Measurements from ENCODE around the gene CDK2. TPM values are rescaled to one million over a fixed set of nuclear protein-coding genes. Genes with fewer than 3 reads are reported as not detected.
"Not testable (repeated sequence)": the region's sequence is repeated elsewhere in the genome, so short reads cannot be mapped to it uniquely, and the experiment has no call there.

The CDK2 gene
- polyA plus RNA-seq, 1 donor (not counting 4 experiments of a cell fraction or from before 2014, with no cell fraction given) = 49.3 TPM

GRCh38 chr12:55985341-55985740 lies 18.7 kb downstream of the CDK2 start:
- Histone ChIP-seq H3K36me3 (ENCODE audit: control insufficient read depth in 2 of 2, extremely low read depth in 1 of 2, insufficient read depth in 2 of 2, low read length in 2 of 2) (peaks cover 23 to 28% of the 10 kb centered on the region in 2 experiments), H3K9me1 (ENCODE audit: control insufficient read depth, extremely low read depth, insufficient read depth, low read length) (no peaks in the 10 kb centered on the region), H3K9ac (ENCODE audit: control insufficient read depth, extremely low read depth, insufficient read depth, low read length) (no peak overlapping the region), H3K79me2 (ENCODE audit: control insufficient read depth, insufficient read depth, low read length) (peaks cover 9% of the 10 kb centered on the region), H3K4me1 (ENCODE audit: control insufficient read depth, extremely low read depth, insufficient read depth, low read length) (no peaks in the 10 kb centered on the region), H3K27me3 (ENCODE audit: control insufficient read depth, extremely low read depth, insufficient read depth, low read length) (no peaks in the 10 kb centered on the region), H4K20me1 (ENCODE audit: control insufficient read depth, extremely low read depth, insufficient read depth, low read length) (no peaks in the 10 kb centered on the region), H3K27ac (ENCODE audit: control insufficient read depth, insufficient read depth, low read length) (no peak overlapping the region), H3K9me3 (ENCODE audit: control insufficient read depth, low read depth, low read length) (no peaks in the 10 kb centered on the region), H3K4me3 (ENCODE audit: control insufficient read depth in 2 of 3, extremely low read depth in 1 of 3, insufficient read depth in 2 of 3, low read depth in 1 of 3, low read length in 3 of 3) (no peak overlapping the region), H2AFZ (ENCODE audit: control insufficient read depth, low read length) (no peak overlapping the region), H3K4me2 (ENCODE audit: control insufficient read depth, extremely low read depth, insufficient read depth, low read depth, low read length) (no peak overlapping the region)
- dilution Hi-C loops (cut with MboI; ENCODE audit: extremely low pct_ligation_motif_present, low sequenced_read_pairs) = no loop called here
- TF ChIP-seq EZH2 (IDR thresholded peaks at IDR 0.05; ENCODE audit: low read length) (no peak), CTCF (optimal IDR thresholded peaks at IDR 0.05 in 1 of 3, IDR thresholded peaks at IDR 0.05 in 1 of 3, conservative IDR thresholded peaks at IDR 0.05 in 1 of 3; ENCODE audit: extremely low read depth in 1 of 3, insufficient read depth in 2 of 3, low read length in 3 of 3) (no peak)
- DNase-seq (ENCODE audit: low read depth, low spot score) = no peak
- no peak for FAIRE-seq

- H3K4me3 ChIP-seq (ENCODE audit: control insufficient read depth in 2 of 3, extremely low read depth in 1 of 3, insufficient read depth in 2 of 3, low read depth in 1 of 3, low read length in 3 of 3); H3K4me1 ChIP-seq (ENCODE audit: control insufficient read depth, extremely low read depth, insufficient read depth, low read length); H3K27me3 ChIP-seq (ENCODE audit: control insufficient read depth, extremely low read depth, insufficient read depth, low read length); H3K27ac ChIP-seq (ENCODE audit: control insufficient read depth, insufficient read depth, low read length); H3K4me2 ChIP-seq (ENCODE audit: control insufficient read depth, extremely low read depth, insufficient read depth, low read depth, low read length); dilution Hi-C loops (cut with MboI; ENCODE audit: extremely low pct_ligation_motif_present, low sequenced_read_pairs); FAIRE-seq; H4K20me1 ChIP-seq (ENCODE audit: control insufficient read depth, extremely low read depth, insufficient read depth, low read length); H3K9ac ChIP-seq (ENCODE audit: control insufficient read depth, extremely low read depth, insufficient read depth, low read length); H3K9me1 ChIP-seq (ENCODE audit: control insufficient read depth, extremely low read depth, insufficient read depth, low read length); DNase-seq (ENCODE audit: low read depth, low spot score); H2AFZ ChIP-seq (ENCODE audit: control insufficient read depth, low read length); H3K9me3 ChIP-seq (ENCODE audit: control insufficient read depth, low read depth, low read length); H3K79me2 ChIP-seq (ENCODE audit: control insufficient read depth, insufficient read depth, low read length): not testable (repeated sequence)
- H3K36me3 ChIP-seq (ENCODE audit: control insufficient read depth in 2 of 2, extremely low read depth in 1 of 2, insufficient read depth in 2 of 2, low read length in 2 of 2) = peaks cover 30 to 34% of the 10 kb centered on the region in 2 experiments
Measured at GRCh38 chr12:55985976-55986375, 19.3 kb downstream of the CDK2 start.

DNA sequence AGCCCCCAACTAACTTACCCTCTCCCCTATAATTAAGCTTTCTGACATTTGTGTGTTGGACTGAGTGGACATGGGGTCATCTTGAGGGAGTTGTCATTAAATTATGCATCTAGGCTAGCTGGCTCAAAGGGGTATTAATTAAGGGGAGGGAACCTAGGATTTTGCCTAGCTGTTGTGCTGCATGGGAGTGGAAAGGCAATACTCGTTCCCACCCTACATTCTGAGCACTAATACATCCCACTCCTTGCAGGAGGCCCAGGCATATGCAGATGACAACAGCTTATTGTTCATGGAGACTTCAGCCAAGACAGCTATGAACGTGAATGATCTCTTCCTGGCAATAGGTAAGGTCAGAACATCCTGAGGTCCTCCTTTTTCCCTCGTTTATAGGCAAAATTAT lies 24.5 kb downstream of the CDK2 start:
- no peak overlapping the region for H3K4me2 ChIP-seq (ENCODE audit: control insufficient read depth, extremely low read depth, insufficient read depth, low read depth, low read length)
- H3K27ac ChIP-seq (ENCODE audit: control insufficient read depth, insufficient read depth, low read length) = no peak overlapping the region
- no peaks in the 10 kb centered on the region for H3K4me1 ChIP-seq (ENCODE audit: control insufficient read depth, extremely low read depth, insufficient read depth, low read length)
- no peak for TF ChIP-seq EZH2 (IDR thresholded peaks at IDR 0.05; ENCODE audit: low read length)
- TF ChIP-seq CTCF (optimal IDR thresholded peaks at IDR 0.05 in 1 of 3, IDR thresholded peaks at IDR 0.05 in 1 of 3, conservative IDR thresholded peaks at IDR 0.05 in 1 of 3; ENCODE audit: extremely low read depth in 1 of 3, insufficient read depth in 2 of 3, low read length in 3 of 3) = no peak
- peaks cover 41 to 42% of the 10 kb centered on the region in 2 experiments for H3K36me3 ChIP-seq (ENCODE audit: control insufficient read depth in 2 of 2, extremely low read depth in 1 of 2, insufficient read depth in 2 of 2, low read length in 2 of 2)
- H3K79me2 ChIP-seq (ENCODE audit: control insufficient read depth, insufficient read depth, low read length) = no peaks in the 10 kb centered on the region
- no peaks in the 10 kb centered on the region for H4K20me1 ChIP-seq (ENCODE audit: control insufficient read depth, extremely low read depth, insufficient read depth, low read length)
- no peaks in the 10 kb centered on the region for H3K27me3 ChIP-seq (ENCODE audit: control insufficient read depth, extremely low read depth, insufficient read depth, low read length)
- H3K9me1 ChIP-seq (ENCODE audit: control insufficient read depth, extremely low read depth, insufficient read depth, low read length) = no peaks in the 10 kb centered on the region
- no peak overlapping the region for H2AFZ ChIP-seq (ENCODE audit: control insufficient read depth, low read length)
- H3K9me3 ChIP-seq (ENCODE audit: control insufficient read depth, low read depth, low read length) = no peaks in the 10 kb centered on the region
- no peak overlapping the region for H3K9ac ChIP-seq (ENCODE audit: control insufficient read depth, extremely low read depth, insufficient read depth, low read length)
- H3K4me3 ChIP-seq (ENCODE audit: control insufficient read depth in 2 of 3, extremely low read depth in 1 of 3, insufficient read depth in 2 of 3, low read depth in 1 of 3, low read length in 3 of 3) = no peak overlapping the region
- dilution Hi-C loops (cut with MboI; ENCODE audit: extremely low pct_ligation_motif_present, low sequenced_read_pairs) = no loop called here
- FAIRE-seq (no peak), DNase-seq (ENCODE audit: low read depth, low spot score) (no peak)

All from keratinocyte (primary cell).